Lung microvascular endothelial cell (primary cell): Measurements from ENCODE around the gene IL6. TPM values are rescaled to one million over a fixed set of nuclear protein-coding genes. Genes with fewer than 3 reads are reported as not detected.
A peak's percentile ranks its signal among the peaks of the same experiment; 100 is the strongest.

Experiments used
- DNase-seq, 2 donors: peaks; one replicate each; pipeline versions ENCODE4 v3.0.0 to v3.0.0-alpha.2; 2010; ENCODE audit warnings: low read depth in 2 of 2
- total RNA-seq: library from RNA; depleted of rRNA; stranded (reverse); fragments of >200 nt; gene quantifications from 2 replicates; pipeline ENCODE4 v1.2.1, GENCODE V29; 2014

IL6 gene
- total RNA-seq, 1 donor from 2014 or later = 0.60 TPM

- peak in 1 of 2 donors; percentile 88 for DNase-seq
Observed at GRCh38 chr7:22726345-22726906, 574 bp upstream of the IL6 start.

- no peak for DNase-seq
Observed at GRCh38 chr7:22727714-22728035, 675 bp downstream of the IL6 start.

DNA sequence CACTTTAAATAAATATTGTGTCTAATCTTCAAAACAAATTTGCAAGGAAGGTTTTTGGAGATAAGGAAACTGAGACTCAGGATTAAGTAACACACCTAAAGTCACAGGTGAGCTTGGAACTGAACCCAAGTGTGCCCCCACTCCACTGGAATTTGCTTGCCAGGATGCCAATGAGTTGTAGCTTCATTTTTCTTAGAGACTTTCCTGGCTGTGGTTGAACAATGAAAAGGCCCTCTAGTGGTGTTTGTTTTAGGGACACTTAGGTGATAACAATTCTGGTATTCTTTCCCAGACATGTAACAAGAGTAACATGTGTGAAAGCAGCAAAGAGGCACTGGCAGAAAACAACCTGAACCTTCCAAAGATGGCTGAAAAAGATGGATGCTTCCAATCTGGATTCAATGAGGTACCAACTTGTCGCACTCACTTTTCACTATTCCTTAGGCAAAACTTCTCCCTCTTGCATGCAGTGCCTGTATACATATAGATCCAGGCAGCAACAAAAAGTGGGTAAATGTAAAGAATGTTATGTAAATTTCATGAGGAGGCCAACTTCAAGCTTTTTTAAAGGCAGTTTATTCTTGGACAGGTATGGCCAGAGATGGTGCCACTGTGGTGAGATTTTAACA lies 1.5 kb downstream of the IL6 start:
- peak; percentile 48 to 74 for DNase-seq

DNA sequence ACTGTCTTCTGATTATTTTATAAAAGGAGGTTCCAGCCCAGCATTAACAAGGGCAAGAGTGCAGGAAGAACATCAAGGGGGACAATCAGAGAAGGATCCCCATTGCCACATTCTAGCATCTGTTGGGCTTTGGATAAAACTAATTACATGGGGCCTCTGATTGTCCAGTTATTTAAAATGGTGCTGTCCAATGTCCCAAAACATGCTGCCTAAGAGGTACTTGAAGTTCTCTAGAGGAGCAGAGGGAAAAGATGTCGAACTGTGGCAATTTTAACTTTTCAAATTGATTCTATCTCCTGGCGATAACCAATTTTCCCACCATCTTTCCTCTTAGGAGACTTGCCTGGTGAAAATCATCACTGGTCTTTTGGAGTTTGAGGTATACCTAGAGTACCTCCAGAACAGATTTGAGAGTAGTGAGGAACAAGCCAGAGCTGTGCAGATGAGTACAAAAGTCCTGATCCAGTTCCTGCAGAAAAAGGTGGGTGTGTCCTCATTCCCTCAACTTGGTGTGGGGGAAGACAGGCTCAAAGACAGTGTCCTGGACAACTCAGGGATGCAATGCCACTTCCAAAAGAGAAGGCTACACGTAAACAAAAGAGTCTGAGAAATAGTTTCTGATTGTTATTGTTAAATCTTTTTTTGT lies 2.3 kb downstream of the IL6 start:
- DNase-seq = no peak

DNA sequence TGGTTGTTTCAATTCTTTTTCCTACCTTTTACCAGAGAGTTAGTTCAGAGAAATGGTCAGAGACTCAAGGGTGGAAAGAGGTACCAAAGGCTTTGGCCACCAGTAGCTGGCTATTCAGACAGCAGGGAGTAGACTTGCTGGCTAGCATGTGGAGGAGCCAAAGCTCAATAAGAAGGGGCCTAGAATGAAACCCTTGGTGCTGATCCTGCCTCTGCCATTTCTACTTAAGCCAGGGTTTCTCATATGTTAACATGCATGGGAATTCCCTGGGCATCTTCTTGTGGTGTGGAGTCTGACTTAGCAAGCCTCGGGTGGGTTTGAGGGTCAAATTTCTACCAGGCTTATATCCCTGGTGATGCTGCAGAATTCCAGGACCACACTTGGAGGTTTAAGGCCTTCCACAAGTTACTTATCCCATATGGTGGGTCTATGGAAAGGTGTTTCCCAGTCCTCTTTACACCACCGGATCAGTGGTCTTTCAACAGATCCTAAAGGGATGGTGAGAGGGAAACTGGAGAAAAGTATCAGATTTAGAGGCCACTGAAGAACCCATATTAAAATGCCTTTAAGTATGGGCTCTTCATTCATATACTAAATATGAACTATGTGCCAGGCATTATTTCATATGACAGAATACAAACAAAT lies 3.2 kb downstream of the IL6 start:
- no peak for DNase-seq

DNA sequence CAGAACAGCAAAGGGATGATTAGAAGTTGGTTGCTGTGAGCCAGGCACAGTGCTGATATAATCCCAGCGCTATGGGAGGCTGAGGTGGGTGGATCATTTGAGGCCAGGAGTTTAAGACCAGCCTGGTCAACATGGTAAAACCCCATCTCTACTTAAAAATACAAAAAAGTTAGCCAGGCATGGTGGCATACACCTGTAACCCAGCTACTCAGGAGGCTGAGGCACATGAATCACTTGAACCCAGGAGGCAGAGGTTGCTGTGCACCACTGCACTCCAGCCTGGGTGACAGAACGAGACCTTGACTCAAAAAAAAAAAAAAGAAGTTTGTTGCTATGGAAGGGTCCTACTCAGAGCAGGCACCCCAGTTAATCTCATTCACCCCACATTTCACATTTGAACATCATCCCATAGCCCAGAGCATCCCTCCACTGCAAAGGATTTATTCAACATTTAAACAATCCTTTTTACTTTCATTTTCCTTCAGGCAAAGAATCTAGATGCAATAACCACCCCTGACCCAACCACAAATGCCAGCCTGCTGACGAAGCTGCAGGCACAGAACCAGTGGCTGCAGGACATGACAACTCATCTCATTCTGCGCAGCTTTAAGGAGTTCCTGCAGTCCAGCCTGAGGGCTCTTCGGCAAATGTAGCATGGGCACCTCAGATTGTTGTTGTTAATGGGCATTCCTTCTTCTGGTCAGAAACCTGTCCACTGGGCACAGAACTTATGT lies 4.1 kb downstream of the IL6 start:
- peak; percentile 34 to 51 for DNase-seq

DNA sequence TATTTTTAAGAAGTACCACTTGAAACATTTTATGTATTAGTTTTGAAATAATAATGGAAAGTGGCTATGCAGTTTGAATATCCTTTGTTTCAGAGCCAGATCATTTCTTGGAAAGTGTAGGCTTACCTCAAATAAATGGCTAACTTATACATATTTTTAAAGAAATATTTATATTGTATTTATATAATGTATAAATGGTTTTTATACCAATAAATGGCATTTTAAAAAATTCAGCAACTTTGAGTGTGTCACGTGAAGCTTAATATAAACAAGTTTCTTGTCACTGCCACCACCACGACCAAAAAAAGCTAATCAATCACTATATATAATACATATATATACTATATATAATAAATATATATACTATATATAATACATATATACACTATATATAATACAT lies 4.8 kb downstream of the IL6 start:
- DNase-seq = no peak

GRCh38 chr7:22732556-22733126 lies 5.6 kb downstream of the IL6 start:
- DNase-seq = peak; percentile 34 to 79

- DNase-seq = no peak
Observed at GRCh38 chr7:22733761-22734160, 6.8 kb downstream of the IL6 start.

DNA sequence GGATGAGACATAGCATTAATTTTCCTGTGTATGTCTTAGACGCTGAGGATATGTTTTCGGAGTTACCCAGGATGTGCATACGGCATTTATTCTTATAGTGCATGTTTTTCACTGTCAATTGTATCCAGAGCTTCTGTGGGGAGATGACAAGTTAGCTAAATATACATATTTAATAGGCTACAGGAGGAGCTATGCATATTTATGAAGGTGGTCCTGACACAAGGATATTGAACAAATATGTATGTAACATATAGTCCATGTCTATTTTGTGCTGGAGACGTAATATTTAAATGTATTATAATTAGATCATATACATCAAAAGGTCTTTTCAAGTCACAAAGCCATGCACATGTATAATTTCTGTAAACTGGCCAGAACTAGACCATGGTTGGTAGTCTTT lies 16.0 kb downstream of the IL6 start:
- DNase-seq = no peak

GRCh38 chr7:22751341-22751740 lies 24.3 kb downstream of the IL6 start:
- DNase-seq = no peak

DNA sequence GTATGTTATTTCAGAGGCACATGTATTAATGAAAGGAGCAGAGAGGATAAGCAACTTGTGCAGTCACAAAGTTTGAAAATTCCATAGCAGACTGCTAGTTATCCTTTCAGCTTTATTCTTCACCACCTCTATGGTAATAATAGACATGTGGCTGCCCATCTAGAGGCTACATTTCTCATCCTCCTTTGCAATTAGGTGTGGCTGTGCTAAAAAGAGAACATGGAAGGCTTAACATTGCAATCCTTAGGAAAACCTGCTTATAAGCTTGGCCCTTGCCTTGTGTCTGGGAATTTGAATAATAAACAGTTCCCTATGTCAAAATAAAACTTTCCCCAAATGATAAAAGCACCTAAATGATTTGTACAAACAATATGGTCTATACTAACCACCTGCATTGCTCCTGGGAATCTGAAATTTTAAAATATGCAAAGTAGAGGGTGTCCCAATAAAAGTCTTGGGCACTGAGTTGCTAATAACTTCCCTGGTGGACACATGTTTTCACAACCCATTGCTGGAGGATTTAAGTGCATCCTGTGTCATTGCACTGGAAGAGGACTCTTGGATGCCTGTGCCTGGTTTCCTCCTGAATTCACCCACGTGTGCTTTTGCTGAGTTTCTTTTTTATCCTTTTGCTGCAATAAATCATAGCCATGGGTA lies 30.5 kb downstream of the IL6 start:
- no peak for DNase-seq

GRCh38 chr7:22758576-22758975 lies 31.6 kb downstream of the IL6 start:
- DNase-seq = no peak

- no peak for DNase-seq
Observed at GRCh38 chr7:22759721-22760120, 32.7 kb downstream of the IL6 start.

DNA sequence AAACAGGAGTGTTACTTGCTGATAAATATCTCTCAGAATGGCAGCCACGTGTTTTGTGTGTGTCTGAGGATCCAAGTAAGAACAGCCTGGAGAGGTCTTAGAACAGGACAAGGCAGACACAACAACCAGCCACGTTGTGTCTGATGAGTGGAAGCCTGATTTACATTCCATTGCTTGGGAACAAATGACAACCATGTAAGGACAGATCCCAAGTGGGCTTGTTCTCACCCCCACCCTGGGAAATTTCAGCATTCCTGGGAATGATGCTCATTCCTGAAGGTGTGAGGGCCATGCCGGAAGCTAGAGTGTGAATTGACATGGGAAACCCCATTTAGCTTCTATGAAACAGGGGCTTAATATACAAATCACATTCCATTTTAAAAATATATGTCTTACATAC lies 35.9 kb downstream of the IL6 start:
- DNase-seq = no peak

DNA sequence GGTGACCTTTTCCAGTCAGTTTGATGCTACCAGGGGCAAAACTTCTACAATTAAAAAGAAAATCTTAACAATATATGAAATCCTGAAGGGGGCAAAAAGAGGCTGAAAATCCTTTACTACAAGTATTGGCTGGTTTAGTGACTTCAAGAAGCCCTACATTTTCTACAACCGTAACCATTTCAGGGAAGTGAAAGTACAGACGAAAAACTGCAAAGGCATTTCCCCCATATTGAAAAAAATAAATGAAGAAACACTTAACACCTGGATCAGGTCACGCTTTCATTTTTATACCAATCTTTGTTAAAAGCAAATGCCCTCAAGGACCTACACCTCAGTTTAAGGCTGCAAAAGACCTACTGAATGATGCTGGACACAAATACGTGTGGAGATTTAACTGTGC lies 38.6 kb downstream of the IL6 start:
- no peak for DNase-seq

GRCh38 chr7:22771194-22771871 lies 44.3 kb downstream of the IL6 start:
- no peak for DNase-seq

DNA sequence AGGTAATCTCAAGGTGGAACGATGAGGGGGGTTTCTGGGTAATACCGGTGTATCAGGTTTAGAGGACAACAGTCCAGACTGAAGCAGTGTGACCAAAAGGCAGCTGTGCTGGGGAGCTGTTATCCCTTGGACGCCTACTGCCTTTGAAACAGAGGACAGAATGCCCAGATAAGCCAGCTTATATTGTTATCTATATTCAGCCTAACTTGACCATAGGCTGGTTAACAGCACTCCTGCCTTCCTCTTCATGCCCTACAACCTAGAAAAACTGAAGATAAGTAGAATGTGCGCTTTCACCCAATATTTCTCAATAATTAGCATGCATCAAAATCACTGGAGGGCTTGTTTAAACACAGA lies 44.9 kb downstream of the IL6 start:
- no peak for DNase-seq

GRCh38 chr7:22772885-22773284 lies 45.9 kb downstream of the IL6 start:
- DNase-seq = no peak

- no peak for DNase-seq
Observed at GRCh38 chr7:22776964-22777363, 50.0 kb downstream of the IL6 start.
